HG03175 (cell line): ENCODE data around the gene HAVCR1.
"Not testable (repeated sequence)": the region's sequence is repeated elsewhere in the genome, so short reads cannot be mapped to it uniquely, and the experiment has no call there.

ENCODE experiments used
- ATAC-seq: cut with Tn5 transposase; IDR thresholded peaks from one replicate; pipeline ENCODE4 v1.9.1; 2021; ENCODE audit warnings: mild to moderate bottlenecking, moderate library complexity; ENCODE audit not compliant: unreplicated experiment

The HAVCR1 gene

GRCh38 chr5:157051604-157052245 lies 7.2 kb downstream of the HAVCR1 start:
- ATAC-seq = no peak

- ATAC-seq = no peak
Measured at GRCh38 chr5:157050050-157050449, 8.9 kb downstream of the HAVCR1 start.

DNA sequence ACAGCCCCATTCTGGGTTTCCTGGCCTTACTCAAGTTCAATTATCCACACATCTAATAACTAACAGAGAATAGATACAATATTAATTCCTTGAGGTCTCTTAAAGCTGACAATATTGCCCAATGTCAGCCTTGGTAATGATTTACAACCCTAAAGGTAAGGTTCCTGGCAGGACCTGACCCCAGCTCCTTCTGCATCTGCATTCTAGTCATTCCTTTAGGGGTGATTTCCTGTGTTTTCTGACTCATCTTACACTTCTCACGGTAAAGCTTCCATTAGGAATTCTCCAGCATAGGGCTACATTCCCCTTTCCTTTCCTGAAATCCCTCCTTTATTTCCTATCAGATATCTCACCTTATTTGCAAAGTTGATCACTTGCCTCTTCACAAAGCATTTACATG lies 9.3 kb downstream of the HAVCR1 start:
- ATAC-seq = no peak

DNA sequence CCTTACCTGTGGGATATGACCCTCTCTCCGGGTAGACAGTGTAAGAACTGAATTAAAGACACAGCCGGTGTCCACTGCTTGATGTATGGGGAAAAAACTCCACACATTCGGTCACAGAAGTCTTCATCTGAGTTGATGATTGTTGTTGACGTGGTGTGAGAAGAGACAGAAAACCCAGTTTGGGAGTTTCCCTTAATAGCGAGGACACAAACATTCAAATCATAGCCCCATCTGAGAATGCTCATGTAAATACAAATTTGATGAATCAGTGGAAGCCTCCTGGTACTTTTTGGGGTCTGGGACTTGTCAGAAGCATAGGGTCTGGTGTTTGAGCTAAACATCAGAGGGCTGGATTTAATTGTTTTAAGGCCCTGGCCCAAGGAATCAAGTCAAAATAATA lies 11.0 kb downstream of the HAVCR1 start:
- no peak for ATAC-seq

- not testable (repeated sequence) for ATAC-seq
Measured at GRCh38 chr5:157047016-157047415, 11.9 kb downstream of the HAVCR1 start.

- no peak for ATAC-seq
Measured at GRCh38 chr5:157046041-157046440, 12.9 kb downstream of the HAVCR1 start.

DNA sequence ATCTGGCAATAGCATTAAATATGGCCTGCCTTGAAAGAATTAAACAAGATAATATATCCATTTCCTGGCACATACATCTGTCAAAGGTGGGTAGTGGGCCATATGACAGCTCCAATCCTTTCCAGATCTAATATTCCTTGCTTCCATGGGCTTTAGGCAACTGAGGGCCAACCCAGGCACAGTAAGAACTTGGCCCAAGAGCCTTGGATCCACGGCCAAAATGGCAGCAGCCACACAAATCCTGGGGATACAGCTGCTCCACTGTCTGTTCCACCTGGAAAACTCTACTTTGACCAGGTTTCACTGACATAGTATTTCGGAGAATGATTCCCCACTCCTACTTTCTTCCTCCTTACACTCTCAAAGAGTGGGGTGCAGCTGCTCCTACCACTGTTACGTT lies 13.3 kb downstream of the HAVCR1 start:
- ATAC-seq = no peak

DNA sequence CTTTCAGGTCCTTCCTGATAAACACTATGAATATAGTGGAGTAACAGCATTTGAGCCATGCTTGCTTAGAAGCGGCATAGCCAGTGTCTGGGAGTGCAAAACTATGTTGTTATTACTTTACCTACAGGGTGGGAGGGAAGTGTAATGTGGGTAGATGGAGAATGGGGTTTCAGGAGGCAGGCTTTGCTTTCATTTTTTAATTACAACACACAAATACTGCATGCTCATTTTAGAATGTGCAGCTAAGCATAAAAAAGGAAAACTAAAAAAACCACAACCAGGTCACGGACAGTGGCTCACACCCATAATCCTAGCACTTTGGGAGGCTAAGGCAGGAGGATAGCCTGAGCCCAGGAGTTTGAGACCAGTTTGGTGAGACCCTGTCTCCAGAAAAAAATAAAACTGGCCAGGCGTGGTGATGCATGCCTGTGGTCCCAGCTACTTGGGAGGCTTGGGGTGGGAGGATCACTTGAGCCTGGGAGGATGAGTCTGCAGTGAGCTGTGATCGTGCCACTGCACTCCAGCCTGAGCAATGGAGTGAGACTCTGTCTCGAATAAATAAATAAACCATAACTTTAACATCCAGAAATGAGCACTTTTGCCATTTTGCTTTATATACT lies 20.2 kb downstream of the HAVCR1 start:
- no peak for ATAC-seq

DNA sequence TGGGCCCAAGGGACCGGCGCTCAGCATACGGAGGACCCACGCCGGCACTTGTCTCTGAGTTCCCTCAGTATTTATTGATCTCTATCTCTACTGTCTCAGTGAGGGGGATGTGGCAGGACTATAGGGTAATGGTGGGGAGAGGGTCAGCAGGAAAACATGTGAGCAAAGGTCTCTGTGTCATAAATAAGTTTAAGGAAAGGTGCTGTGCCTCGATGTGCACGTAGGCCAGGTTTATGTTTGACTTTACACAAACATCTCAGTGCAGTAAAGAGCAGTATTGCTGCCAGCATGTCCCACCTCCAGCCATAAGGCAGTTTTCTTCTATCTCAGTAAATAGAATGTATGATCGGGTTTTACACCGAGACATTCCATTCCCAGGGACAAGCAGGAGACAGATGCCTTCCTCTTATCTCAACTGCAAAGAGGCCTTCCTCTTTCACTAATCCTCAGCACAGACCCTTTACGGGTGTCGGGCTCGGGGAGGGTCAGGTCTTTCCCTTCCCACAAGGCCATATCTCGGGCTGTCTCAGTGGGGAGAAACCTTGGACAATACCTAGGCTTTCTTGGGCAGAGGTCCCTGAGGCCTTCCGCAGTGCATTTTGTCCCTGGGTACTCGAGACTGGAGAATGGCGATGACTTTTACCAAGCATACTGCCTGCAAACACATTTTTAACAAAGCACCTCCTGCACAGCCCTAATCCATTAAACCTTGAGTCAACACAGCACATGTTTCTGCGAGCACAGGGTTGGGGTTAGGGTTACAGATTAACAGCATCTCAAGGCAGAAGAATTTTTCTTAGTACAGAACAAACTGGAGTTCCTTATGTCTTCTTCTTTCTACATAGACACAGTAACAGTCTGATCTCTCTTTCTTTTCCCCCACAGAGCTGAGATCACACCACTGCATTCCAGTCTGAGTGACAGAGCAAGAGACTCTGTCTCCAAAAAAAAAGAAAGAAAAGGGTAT lies 24.5 kb downstream of the HAVCR1 start:
- ATAC-seq = not testable (repeated sequence)

- ATAC-seq = no peak
Measured at GRCh38 chr5:157033071-157033583, 25.8 kb downstream of the HAVCR1 start.

- ATAC-seq = no peak
Measured at GRCh38 chr5:157030692-157031091, 28.2 kb downstream of the HAVCR1 start.

DNA sequence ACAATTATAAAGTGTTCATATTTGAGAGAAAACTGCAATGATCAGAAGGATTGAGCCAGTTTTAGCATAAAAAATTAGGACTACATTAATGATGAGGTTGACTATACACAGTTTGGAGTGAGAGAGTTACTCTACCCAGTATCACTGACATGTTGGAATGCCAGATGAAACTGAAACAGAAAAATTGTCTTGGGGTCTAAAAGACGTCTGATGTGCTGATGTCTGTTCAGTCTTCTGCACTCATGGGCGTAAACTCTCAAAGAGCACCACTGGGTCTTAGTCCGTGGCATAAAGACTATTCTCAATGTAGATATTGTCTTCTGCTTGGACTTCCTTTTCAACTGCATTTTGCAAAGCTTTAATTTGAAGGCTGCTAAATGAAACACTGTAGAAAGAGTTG lies 29.5 kb downstream of the HAVCR1 start:
- no peak for ATAC-seq

- peak; percentile 93 for ATAC-seq
Measured at GRCh38 chr5:157027663-157028062, 31.3 kb downstream of the HAVCR1 start.

DNA sequence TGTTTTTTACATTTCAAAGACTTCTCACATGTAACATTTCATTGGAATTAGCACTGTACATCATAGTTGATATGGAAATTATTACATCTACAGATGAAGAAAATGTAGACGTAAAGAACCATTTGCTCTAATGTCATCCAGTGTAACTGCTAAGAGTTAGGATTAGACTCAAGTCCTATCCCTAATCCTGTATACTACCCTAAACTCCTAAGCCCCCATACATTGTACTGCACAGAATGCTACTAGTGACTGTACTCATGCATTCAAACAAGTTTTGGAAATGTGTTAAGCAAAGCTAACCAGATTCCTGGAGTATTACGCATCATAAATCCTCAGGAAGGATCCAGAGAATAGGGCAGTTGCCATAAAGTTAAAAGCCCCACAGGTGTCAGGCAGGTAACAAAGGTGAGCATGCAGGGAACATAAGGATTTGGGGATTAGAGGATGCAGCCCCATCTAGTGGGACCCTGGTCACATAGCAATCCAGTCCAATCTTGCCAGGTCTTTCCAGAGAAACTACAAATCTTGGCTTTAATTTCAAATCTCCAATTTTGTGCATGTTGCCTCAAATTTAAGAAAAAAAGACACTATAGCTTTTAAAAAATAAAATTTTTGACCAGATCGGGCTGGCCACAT lies 32.0 kb downstream of the HAVCR1 start:
- no peak for ATAC-seq

DNA sequence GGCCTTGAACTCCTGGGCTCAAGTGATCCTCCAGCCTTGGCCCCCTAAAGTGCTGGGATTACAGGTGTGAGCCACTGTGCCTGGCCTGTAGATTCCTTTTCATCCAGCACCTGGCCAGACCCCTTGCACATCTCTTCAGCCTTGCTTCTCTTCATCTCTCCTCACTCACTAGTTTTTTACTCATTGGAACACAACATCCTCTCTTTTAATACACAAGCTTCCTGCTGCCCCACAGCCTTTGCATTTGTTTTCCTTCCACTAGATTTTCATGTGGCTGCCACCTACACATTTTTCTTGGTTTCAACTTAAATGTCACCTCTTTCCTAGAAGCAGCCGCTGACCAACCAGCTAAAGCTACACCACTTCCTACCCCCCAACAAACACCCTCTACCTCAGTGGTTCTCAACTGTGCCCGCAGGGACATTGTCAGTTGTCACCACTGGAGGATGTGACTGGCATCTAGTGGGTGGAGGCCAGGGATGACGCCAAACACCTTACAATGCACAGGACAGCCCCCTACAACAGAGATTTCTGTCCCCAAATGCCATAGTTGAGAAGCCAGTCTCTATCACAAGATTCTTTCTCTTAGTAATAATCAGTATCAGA lies 33.7 kb downstream of the HAVCR1 start:
- ATAC-seq = no peak

DNA sequence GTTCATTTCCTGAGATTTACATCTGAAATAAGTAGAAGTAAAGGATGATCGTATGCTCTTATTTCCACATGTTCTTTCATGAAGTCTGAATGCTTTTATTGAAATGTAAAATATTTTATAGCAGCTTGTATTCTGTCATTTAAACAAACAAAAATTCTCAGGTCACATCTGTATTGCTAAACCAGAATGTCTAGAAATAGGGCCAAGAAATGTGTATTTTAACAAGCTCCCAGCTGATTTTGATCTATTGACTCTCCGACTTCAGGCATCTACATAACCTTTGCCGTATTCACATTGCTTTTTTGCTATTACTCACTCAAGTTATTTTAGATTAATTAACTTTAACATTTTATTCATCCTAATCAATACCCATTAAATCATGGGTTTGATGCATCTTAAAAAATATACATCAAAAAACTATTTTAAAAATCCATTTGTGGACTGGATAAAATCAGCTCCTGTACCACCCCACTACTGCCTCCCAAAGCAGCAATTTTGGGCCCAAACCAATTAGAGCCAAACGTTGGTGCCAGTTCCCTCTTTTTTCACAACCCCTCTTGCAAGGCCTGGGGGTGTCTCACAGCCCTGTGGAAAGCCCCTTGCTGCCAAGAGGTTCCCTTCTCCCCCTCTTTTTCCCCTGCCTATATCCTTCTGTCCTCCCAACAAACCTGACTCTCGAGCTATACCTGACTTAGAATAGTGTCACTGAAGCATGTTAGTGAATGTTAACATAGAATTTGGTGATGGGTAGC lies 34.5 kb downstream of the HAVCR1 start:
- ATAC-seq = no peak

- ATAC-seq = no peak
Measured at GRCh38 chr5:157022024-157022423, 36.9 kb downstream of the HAVCR1 start.

- ATAC-seq = no peak
Measured at GRCh38 chr5:157020511-157021222, 38.2 kb downstream of the HAVCR1 start.

DNA sequence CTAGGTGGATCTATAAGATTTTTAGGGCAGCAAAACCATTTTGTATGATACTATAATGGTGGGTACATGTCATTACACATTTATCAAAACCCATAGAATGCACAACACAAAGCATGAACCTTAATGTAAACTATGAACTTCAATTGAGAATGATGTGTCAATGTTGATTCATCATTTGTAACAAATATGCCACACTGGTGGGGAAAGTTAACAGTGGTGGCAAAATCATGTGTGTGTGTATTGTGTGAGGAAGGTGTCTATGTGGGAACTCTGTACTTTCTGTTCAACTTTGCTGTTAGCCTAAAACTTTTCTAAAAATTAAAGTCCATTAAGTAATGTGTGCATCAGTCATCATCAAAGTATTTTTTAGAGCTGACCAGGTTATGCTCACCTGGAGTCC lies 38.9 kb downstream of the HAVCR1 start:
- ATAC-seq = no peak
